Psoas muscle (tissue), 8 donors: Measurements from ENCODE around the gene KASH5. TPM values are rescaled to one million over a fixed set of nuclear protein-coding genes. Genes with fewer than 3 reads are reported as not detected.

Source experiments
- ATAC-seq, 4 donors: fragments of 200-7000 bp; cut with Tn5 transposase; one replicate each; pipeline ENCODE4 v1.9.1; 2020; ENCODE audit warnings: moderate library complexity in 3 of 4, mild to moderate bottlenecking in 2 of 4
- DNase-seq, 2 donors: peaks; one replicate each; pipeline ENCODE4 v3.0.0-alpha.2; 2020
- H3K27ac ChIP-seq: fragments of 200-600 bp; one replicate; pipeline ENCODE4 v1.8.0; 2022
- H3K27me3 ChIP-seq, 3 donors: fragments of 200-600 bp in 1 of 3; one replicate each; pipeline versions ENCODE4 v1.6.1 to v1.8.0; 2013 to 2022; ENCODE audit warnings: low read length in 2 of 3, mild to moderate bottlenecking in 2 of 3, moderate library complexity in 1 of 3; ENCODE audit not compliant: insufficient read depth in 3 of 3
- H3K36me3 ChIP-seq, 2 donors: fragments of 200-600 bp in 1 of 2; one replicate each; pipeline versions ENCODE4 v1.6.1 to v1.8.0; 2013 to 2022; ENCODE audit warnings: low read depth in 1 of 2, mild to moderate bottlenecking in 1 of 2, moderate library complexity in 1 of 2; ENCODE audit not compliant: insufficient read depth in 1 of 2
- H3K4me1 ChIP-seq: fragments of 200-600 bp; one replicate; pipeline ENCODE4 v1.8.0; 2022
- H3K4me3 ChIP-seq: fragments of 200-600 bp; one replicate; pipeline ENCODE4 v1.8.0; 2022; ENCODE audit warnings: mild to moderate bottlenecking
- H3K9me3 ChIP-seq: fragments of 200-600 bp; one replicate; pipeline ENCODE4 v1.8.0; 2022
- WGBS, 3 donors: extraction: QIAGEN DNeasy Blood & Tissue Kit; methylation state at CpG; one replicate each; pipeline versions ENCODE4 v1.1.6 to v1.1.7; 2013; 5-methylcytosine and 5-hydroxymethylcytosine counted together
- intact Hi-C, 2 donors: fragments of 100-400 bp; cut with DNase I; formaldehyde crosslinking; loops; one replicate each; pipeline versions ENCODE4 v1.11.0 to v1.14.2; 2022
- polyA plus RNA-seq, 3 donors: library from polyadenylated mRNA; stranded (reverse); fragments of 200-250 nt; gene quantifications; one replicate each; pipeline ENCODE4 v1.2.3, GENCODE V29; 2013
- total RNA-seq, 4 donors: library from RNA; stranded (reverse); fragmentation: NEBNext Ultra II Directional in 2 of 4; extraction: Animal tissue kit (Norgen Biotek cat#: 25700) in 2 of 4; gene quantifications; one replicate each; pipeline versions ENCODE4 v1.2.1 to v1.2.4, GENCODE V29; 2021 to 2023
- TF ChIP-seq, protein P1 (sequence below): fragments of 200-600 bp; IDR thresholded peaks from one replicate; pipeline ENCODE4 v1.8.0; 2022; ENCODE audit warnings: antibody characterized with exemption
- donor health status: healthy with polysubstance abuse.
- donor health status: DM: no; HTN: no; CAD: no; lungs with moderate emphysema.
- donor health status: Bipolar disorder and iron deficiency.
- donor health status: healthy.
- donor health status: DM: yes; HTN: yes; CAD: no.
- donor health status: DM: no; HTN: no; CAD: no.
- donor health status: DM: no; HTN: no; CAD: no.
- donor health status: DM: yes; HTN: yes; CAD: no.

KASH5 gene
- total and polyA plus RNA-seq, 7 donors = not detected

- WGBS, 3 donors = 66 to 73% (median 71%) methylated on average over 32 of the region's 32 CpGs
- no peaks in the 10 kb centered on the region for H3K27me3 ChIP-seq
- intact Hi-C loops = no loop called here
- H3K9me3 ChIP-seq = no peaks in the 10 kb centered on the region
- H3K27ac ChIP-seq = no peak overlapping the region
- ATAC-seq = no peak
- DNase-seq = peak; percentile 60 to 88
- H3K36me3 ChIP-seq = peaks cover 0 to 35% of the 10 kb centered on the region in 2 donors
- H3K4me3 ChIP-seq = no peak overlapping the region
- peaks cover 14% of the 10 kb centered on the region for H3K4me1 ChIP-seq
- TF ChIP-seq, protein P1, sequence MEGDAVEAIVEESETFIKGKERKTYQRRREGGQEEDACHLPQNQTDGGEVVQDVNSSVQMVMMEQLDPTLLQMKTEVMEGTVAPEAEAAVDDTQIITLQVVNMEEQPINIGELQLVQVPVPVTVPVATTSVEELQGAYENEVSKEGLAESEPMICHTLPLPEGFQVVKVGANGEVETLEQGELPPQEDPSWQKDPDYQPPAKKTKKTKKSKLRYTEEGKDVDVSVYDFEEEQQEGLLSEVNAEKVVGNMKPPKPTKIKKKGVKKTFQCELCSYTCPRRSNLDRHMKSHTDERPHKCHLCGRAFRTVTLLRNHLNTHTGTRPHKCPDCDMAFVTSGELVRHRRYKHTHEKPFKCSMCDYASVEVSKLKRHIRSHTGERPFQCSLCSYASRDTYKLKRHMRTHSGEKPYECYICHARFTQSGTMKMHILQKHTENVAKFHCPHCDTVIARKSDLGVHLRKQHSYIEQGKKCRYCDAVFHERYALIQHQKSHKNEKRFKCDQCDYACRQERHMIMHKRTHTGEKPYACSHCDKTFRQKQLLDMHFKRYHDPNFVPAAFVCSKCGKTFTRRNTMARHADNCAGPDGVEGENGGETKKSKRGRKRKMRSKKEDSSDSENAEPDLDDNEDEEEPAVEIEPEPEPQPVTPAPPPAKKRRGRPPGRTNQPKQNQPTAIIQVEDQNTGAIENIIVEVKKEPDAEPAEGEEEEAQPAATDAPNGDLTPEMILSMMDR = no peak
These were observed 59.7 kb downstream of the KASH5 start for GRCh38 chr19:49447485-49448431.

DNA sequence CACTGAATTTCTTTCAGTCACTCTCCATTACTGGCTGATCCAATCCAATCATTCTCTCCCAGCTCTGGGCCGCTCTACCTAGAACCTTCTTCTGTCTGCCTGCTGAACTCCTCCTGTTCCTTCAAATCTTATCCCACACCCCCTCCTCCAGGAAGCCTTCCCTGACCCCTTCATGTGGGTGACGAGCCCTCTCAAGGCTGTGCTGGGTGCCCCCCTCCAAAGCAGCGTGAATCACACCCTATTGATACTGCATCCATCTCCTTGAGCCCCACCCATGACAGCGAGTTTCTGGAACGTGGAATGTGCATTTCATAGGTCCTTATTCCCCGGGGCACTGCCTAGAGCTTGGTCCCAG, 60.4 kb downstream of the KASH5 start:
- peaks cover 0 to 35% of the 10 kb centered on the region in 2 donors for H3K36me3 ChIP-seq
- intact Hi-C loops = no loop called here
- TF ChIP-seq, protein P1 = no peak
- H3K27ac ChIP-seq = no peak overlapping the region
- no peaks in the 10 kb centered on the region for H3K9me3 ChIP-seq
- 90 to 94% (median 91%) methylated on average over 6 of the region's 6 CpGs for WGBS, 3 donors
- no peak overlapping the region for H3K4me3 ChIP-seq
- H3K4me1 ChIP-seq = peaks cover 14% of the 10 kb centered on the region
- no peaks in the 10 kb centered on the region for H3K27me3 ChIP-seq
- DNase-seq = no peak
- no peak for ATAC-seq

GRCh38 chr19:49450405-49450804, 62.4 kb downstream of the KASH5 start:
- WGBS, 3 donors = 80 to 83% (median 82%) methylated on average over 7 of the region's 7 CpGs
- Histone ChIP-seq H3K4me1 (peaks cover 18% of the 10 kb centered on the region), H3K27me3 (no peaks in the 10 kb centered on the region), H3K4me3 (peak overlapping the region; percentile 93), H3K27ac (peak overlapping the region; percentile 36), H3K36me3 (peaks cover 0 to 35% of the 10 kb centered on the region in 2 donors), H3K9me3 (no peaks in the 10 kb centered on the region)
- DNase-seq (no peak), ATAC-seq (no peak)
- TF ChIP-seq, protein P1 = no peak
- intact Hi-C loops = loop anchor here in 1 of 2 donors (5.0 kb wide), 1 partner anchor 192 kb away; the partner anchor contains the start of genes RRAS and SCAF1

- ATAC-seq = peak; percentile 83 to 87 (median 85)
- peak; percentile 97 to 98 for DNase-seq
- 1% methylated on average over 42 of the region's 42 CpGs for WGBS, 3 donors
- Histone ChIP-seq H3K27ac (peak within 1 kb of the TSS; percentile 94), H3K4me1 (peaks cover 18% of the 10 kb centered on the region), H3K36me3 (peaks cover 0 to 29% of the 10 kb centered on the region in 2 donors), H3K27me3 (no peaks in the 10 kb centered on the region), H3K9me3 (no peaks in the 10 kb centered on the region), H3K4me3 (peak within 1 kb of the TSS; percentile 93)
- TF ChIP-seq, protein P1 = no peak
- intact Hi-C loops = loop anchor here in 1 of 2 donors (5.0 kb wide), 1 partner anchor 191 kb away; the partner anchor contains the start of genes RRAS and SCAF1
These were observed 63.6 kb downstream of the KASH5 start, which contains the start of gene PIH1D1 for GRCh38 chr19:49451430-49452181. Gene PIH1D1, minus strand, starts transcription at chr19:49451814. Its CDS starts 240 bp downstream, at chr19:49451574.
